Adrenal gland (tissue), 12 donors: Measurements from ENCODE around the gene NTF3. TPM values are rescaled to one million over a fixed set of nuclear protein-coding genes. Genes with fewer than 3 reads are reported as not detected.

Experiments
- DNase-seq, 7 donors: peaks; one replicate each; pipeline ENCODE4 v3.0.0-alpha.2; 2019 to 2020
- H3K27ac ChIP-seq, 5 donors: fragments of 200-600 bp; sonication (generic) in 4 of 5; 1 replicate in 3 of 5; 2 replicates in 2 of 5; pipeline versions ENCODE4 v1.5.1 to v1.8.0; 2016 to 2020; ENCODE audit warnings: mild to moderate bottlenecking in 1 of 5
- H3K27me3 ChIP-seq: fragments of 200-600 bp; 2 replicates; pipeline ENCODE4 v1.8.0; 2021
- H3K36me3 ChIP-seq, 2 donors: fragments of 200-600 bp; replicated peaks in 1 of 2; 1 replicate in 1 of 2; 2 replicates in 1 of 2; pipeline versions ENCODE4 v1.5.1 to v1.8.0; 2018 to 2022
- H3K4me1 ChIP-seq, 2 donors: fragments of 200-600 bp; replicated peaks in 1 of 2; 1 replicate in 1 of 2; 2 replicates in 1 of 2; pipeline versions ENCODE4 v1.5.1 to v1.8.0; 2018 to 2021
- H3K4me3 ChIP-seq, 4 donors: fragments of 200-600 bp; sonication (generic) in 3 of 4; one replicate each; pipeline ENCODE4 v1.5.1; 2016 to 2018
- H3K9me3 ChIP-seq, 3 donors: fragments of 200-600 bp; sonication (generic) in 1 of 3; replicated peaks in 1 of 3; 1 replicate in 2 of 3; 2 replicates in 1 of 3; pipeline versions ENCODE4 v1.5.1 to v1.8.0; 2016 to 2021
- POLR2A ChIP-seq, 2 donors: fragments of 450-650 bp; IDR thresholded peaks; one replicate each; pipeline ENCODE4 v1.6.1; 2017; ENCODE audit warnings: antibody characterized with exemption in 2 of 2, mild to moderate bottlenecking in 2 of 2, moderate library complexity in 1 of 2
- WGBS, 4 donors: extraction: QIAGEN DNeasy Blood & Tissue Kit in 2 of 4; methylation state at CpG; one replicate each; pipeline versions ENCODE4 v1.1.5 to v1.1.7; 2013 to 2017; 5-methylcytosine and 5-hydroxymethylcytosine counted together
- intact Hi-C, 2 donors: fragments of 100-400 bp; cut with DNase I; formaldehyde crosslinking; loops; one replicate each; pipeline versions ENCODE4 v1.14.1 to v1.15.0; 2022 to 2023
- polyA plus RNA-seq, 3 donors: library from polyadenylated mRNA; stranded (reverse); fragments of 200-250 nt in 2 of 3; fragments of 350-450 nt in 1 of 3; fragmentation: Illumina TruSeq in 1 of 3; extraction: RNeasy Lipid Tissue Mini Kit (QIAGEN cat#74804) in 1 of 3; gene quantifications; one replicate each; pipeline ENCODE4 v1.2.3, GENCODE V29; 2013 to 2014
- total RNA-seq, 9 donors: library from RNA; depleted of rRNA in 4 of 9; stranded (reverse); fragments of >200 nt in 4 of 9; fragments of 120-200 nt in 1 of 9; fragmentation: NEBNext Ultra II Directional in 1 of 9; extraction: Animal tissue kit (Norgen Biotek cat#: 25700) in 1 of 9; gene quantifications; one replicate each; pipeline versions ENCODE4 v1.1.0 to v1.2.4, GENCODE V29; 2013 to 2023
- TF ChIP-seq, protein P1 (sequence below), 6 experiments: fragments of 450-650 bp in 4 of 6; fragments of 200-600 bp in 2 of 6; sonication (generic) in 1 of 6; IDR thresholded peaks; 1 replicate in 5 of 6; 2 replicates in 1 of 6; pipeline versions ENCODE4 v1.5.1 to v1.8.0; 2016 to 2021; ENCODE audit warnings: antibody characterized with exemption in 6 of 6, mild to moderate bottlenecking in 2 of 6, moderate library complexity in 1 of 6
- donor health status: healthy with polysubstance abuse.
- donor health status: Bipolar disorder and iron deficiency.
- donor health status: DM: yes; HTN: yes; CAD: no.
- donor health status: DM: no; HTN: no; CAD: no.
- donor health status: DM: no; HTN: no; CAD: no.
- donor health status: DM: yes; HTN: yes; CAD: no.

NTF3 gene
- total and polyA plus RNA-seq, 12 donors: 0.28 to 2.9 (median 0.73) TPM; not detected in 2

DNA sequence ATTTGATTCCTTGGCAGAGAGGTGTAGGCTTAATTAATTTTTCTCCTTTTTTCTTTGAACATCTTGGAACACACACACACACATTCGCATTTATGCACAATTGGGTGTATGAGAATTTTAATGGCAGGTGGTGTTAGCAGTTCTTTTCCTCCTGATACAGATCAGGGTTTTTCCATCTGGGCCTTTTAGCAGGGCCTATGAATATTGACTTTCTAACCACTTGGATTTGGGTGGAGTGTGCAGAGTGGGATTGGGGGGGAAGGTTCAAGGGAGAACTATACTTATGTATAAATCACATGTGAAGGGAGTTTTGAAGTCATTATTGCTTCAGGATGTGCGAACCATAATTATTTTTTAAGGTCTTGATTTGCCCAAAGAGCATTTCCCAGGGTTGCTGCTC lies 28.9 kb downstream of the NTF3 start:
- TF ChIP-seq, protein P1, sequence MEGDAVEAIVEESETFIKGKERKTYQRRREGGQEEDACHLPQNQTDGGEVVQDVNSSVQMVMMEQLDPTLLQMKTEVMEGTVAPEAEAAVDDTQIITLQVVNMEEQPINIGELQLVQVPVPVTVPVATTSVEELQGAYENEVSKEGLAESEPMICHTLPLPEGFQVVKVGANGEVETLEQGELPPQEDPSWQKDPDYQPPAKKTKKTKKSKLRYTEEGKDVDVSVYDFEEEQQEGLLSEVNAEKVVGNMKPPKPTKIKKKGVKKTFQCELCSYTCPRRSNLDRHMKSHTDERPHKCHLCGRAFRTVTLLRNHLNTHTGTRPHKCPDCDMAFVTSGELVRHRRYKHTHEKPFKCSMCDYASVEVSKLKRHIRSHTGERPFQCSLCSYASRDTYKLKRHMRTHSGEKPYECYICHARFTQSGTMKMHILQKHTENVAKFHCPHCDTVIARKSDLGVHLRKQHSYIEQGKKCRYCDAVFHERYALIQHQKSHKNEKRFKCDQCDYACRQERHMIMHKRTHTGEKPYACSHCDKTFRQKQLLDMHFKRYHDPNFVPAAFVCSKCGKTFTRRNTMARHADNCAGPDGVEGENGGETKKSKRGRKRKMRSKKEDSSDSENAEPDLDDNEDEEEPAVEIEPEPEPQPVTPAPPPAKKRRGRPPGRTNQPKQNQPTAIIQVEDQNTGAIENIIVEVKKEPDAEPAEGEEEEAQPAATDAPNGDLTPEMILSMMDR (IDR thresholded peaks at IDR 0.05): no peak
- TF ChIP-seq POLR2A (IDR thresholded peaks at IDR 0.05): no peak
- Histone ChIP-seq H3K9me3 (no peaks in the 10 kb centered on the region), H3K27me3 (no peaks in the 10 kb centered on the region), H3K27ac (no peak overlapping the region), H3K4me3 (no peak overlapping the region), H3K36me3 (no peaks in the 10 kb centered on the region), H3K4me1 (no peaks in the 10 kb centered on the region)
- intact Hi-C loops: no loop called here
- WGBS, 4 donors: 74 to 88% (median 83%) methylated on average over 2 of the region's 2 CpGs
- no peak for DNase-seq

DNA sequence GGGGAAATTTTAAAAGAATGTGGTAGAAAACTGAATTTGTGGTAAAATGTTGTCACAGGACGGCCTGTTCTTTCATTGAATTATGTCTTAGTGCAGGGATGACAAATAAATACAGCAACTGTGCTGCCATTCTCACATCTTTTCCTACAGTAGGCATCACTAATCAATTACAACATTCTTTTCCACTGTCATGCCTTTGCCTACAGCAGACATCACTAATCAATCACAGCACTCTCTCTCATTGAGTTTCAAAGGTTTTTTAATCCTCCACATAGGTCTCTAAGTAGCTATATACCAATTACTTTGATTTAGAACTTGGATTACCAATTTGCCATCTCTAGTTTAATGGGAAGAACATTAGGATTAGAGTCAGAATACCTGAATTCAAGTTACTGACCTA lies 30.1 kb downstream of the NTF3 start:
- no peak for DNase-seq
- no peak for TF ChIP-seq POLR2A (IDR thresholded peaks at IDR 0.05)
- Histone ChIP-seq H3K4me1 (no peaks in the 10 kb centered on the region), H3K9me3 (no peaks in the 10 kb centered on the region), H3K27me3 (no peaks in the 10 kb centered on the region), H3K36me3 (no peaks in the 10 kb centered on the region), H3K27ac (no peak overlapping the region), H3K4me3 (no peak overlapping the region)
- intact Hi-C loops: no loop called here
- WGBS, 4 donors: 78 to 94% (median 90%) methylated on average over 1 of the region's 1 CpG

DNA sequence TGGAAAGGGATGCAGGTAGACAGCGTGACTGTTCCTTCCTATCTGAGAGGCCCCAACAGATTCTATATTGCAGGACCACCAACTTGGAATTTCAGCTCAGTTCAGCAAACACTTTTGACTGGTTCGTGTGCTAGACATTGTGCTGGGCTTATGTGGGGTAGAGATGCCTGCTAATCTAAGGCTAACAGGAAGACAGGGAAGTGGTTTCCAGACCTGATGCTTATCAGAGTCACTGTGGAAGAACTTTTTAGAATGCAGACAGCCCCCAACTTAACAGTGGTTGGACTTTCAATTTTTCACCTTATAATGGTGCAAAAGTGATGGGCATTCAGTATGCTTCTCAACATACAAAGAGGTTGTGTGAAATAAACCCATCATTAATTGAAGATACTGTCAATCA lies 32.2 kb downstream of the NTF3 start:
- Histone ChIP-seq H3K4me3 (no peak overlapping the region), H3K27ac (no peak overlapping the region), H3K36me3 (no peaks in the 10 kb centered on the region), H3K9me3 (no peaks in the 10 kb centered on the region), H3K4me1 (no peaks in the 10 kb centered on the region), H3K27me3 (no peaks in the 10 kb centered on the region)
- no peak for DNase-seq
- no peak for TF ChIP-seq POLR2A (IDR thresholded peaks at IDR 0.05)
- TF ChIP-seq, protein P1 (IDR thresholded peaks at IDR 0.05): no peak
- WGBS, 4 donors: 56 to 69% (median 57%) methylated on average over 2 of the region's 2 CpGs
- intact Hi-C loops: no loop called here

DNA sequence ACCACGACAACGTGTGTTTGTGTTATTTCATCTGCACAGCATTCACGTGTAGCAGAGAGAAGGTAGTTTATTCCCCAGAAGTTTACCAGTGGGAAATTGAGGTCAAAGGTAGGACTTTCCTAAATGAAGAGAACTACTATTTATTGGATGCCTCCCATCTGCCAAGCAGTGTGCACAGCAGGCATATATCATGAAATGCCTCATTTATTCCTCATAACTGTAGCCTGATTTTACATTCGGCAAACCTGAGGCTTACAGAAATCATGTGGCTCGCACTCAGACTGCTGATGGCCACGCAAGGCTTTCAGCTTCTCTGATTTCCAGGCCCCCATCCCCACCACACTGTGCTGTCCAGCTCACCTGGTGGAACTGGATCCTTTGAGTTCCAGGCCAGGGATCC lies 33.5 kb downstream of the NTF3 start:
- Histone ChIP-seq H3K4me1 (no peaks in the 10 kb centered on the region), H3K27ac (no peak overlapping the region), H3K9me3 (no peaks in the 10 kb centered on the region), H3K36me3 (no peaks in the 10 kb centered on the region), H3K4me3 (no peak overlapping the region), H3K27me3 (no peaks in the 10 kb centered on the region)
- intact Hi-C loops: no loop called here
- 75 to 79% (median 77%) methylated on average over 6 of the region's 6 CpGs for WGBS, 4 donors
- TF ChIP-seq, protein P1 (IDR thresholded peaks at IDR 0.05): no peak
- TF ChIP-seq POLR2A (IDR thresholded peaks at IDR 0.05): no peak
- no peak for DNase-seq

DNA sequence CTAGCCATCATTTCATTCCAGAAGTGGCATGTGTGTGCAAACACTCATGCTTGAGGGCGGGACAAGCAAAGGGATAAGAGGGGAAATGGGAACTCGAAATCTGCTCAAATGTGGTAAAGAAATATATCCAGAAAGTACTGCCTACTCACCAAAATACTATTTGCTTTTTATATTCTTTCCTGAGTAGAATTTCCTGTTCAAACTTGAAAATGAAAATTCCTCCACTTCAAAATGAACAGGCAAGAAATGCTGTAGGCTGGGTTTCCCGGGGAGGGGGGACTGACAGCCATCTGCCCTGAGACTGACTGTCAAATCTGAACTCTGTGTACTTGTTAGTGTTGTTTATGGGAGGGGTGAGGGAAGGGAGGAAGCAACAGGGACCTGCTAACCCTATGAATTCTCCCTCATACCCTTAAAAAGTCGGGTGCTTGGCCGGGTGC lies 34.6 kb downstream of the NTF3 start:
- Histone ChIP-seq H3K36me3 (no peaks in the 10 kb centered on the region), H3K4me1 (no peaks in the 10 kb centered on the region), H3K4me3 (no peak overlapping the region), H3K9me3 (no peaks in the 10 kb centered on the region), H3K27ac (no peak overlapping the region), H3K27me3 (no peaks in the 10 kb centered on the region)
- no peak for DNase-seq
- TF ChIP-seq, protein P1 (IDR thresholded peaks at IDR 0.05): no peak
- TF ChIP-seq POLR2A (IDR thresholded peaks at IDR 0.05): no peak
- intact Hi-C loops: no loop called here
- WGBS, 4 donors: 41 to 44% (median 42%) methylated on average over 5 of the region's 5 CpGs
